HG03039 (cell line): Measurements from ENCODE around the gene FGF2.
"Not testable (repeated sequence)": the region's sequence is repeated elsewhere in the genome, so short reads cannot be mapped to it uniquely, and the experiment has no call there.

Experiments
- ATAC-seq: cut with Tn5 transposase; IDR thresholded peaks from one replicate; pipeline ENCODE4 v1.9.1; 2021; ENCODE audit warnings: mild to moderate bottlenecking, moderate library complexity; ENCODE audit not compliant: unreplicated experiment

FGF2 gene

GRCh38 chr4:122844391-122844790 lies 17.8 kb downstream of the FGF2 start:
- not testable (repeated sequence) for ATAC-seq

DNA sequence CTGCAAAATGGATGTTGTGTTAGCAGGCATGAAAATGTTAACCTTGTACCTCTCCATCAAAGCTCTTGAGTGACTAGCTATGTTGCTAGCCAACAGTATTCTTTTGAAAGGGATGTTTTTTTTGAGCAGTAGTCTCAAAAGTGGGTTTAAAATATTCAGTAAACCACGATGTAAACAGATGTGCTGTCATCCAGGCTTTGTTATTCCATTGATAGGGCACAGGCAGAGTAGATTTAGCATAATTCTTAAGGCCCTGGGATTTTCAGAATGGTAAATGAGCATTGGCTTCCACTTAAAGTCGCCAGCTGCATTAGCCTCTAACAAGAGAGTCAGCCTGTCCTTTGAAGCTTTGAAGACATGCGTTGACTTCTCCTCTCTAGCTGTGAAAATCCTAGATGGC lies 18.4 kb downstream of the FGF2 start:
- no peak for ATAC-seq

DNA sequence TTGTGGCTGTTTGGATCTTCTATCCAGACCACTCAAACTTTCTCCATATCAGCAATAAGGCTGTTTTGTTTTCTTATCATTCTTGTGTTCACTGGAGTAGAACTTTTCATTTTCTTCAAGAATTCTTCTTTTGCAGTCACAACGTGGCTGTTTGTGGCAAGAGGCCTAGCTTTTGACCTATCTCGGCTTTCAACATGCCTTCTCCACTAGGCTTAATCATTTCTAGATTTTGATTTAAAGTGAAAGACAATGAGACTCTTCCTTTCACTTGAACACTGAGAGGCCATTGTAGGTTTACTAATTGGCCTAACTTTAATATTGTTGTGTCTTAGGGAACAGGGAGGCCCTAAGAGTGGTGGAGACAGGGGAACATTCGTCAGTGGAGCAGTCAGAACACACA lies 19.1 kb downstream of the FGF2 start:
- ATAC-seq = no peak

- ATAC-seq = no peak
These were observed 21.3 kb downstream of the FGF2 start for GRCh38 chr4:122847931-122848330.

DNA sequence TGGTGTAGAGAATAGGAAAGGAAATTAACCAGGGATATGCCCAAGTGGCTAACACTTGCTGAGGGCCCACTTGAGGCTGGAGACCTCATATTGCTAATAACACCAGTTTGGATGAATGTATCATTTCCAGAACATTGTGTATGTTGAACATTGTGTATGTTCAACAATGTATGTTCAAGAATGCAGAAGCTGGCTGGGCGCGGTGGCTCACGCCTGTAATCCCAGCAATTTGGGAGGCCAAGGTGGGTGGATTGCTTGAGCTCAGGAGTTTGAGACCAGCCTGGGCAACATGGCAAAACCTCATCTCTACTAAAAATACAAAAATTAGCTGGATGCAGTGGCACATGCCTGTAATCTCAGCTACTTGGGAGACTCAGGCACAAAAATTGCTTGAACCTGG lies 23.2 kb downstream of the FGF2 start:
- ATAC-seq = not testable (repeated sequence)

- no peak for ATAC-seq
These were observed 24.9 kb downstream of the FGF2 start for GRCh38 chr4:122851568-122851967.

GRCh38 chr4:122854447-122855352 lies 28.1 kb downstream of the FGF2 start:
- no peak for ATAC-seq

DNA sequence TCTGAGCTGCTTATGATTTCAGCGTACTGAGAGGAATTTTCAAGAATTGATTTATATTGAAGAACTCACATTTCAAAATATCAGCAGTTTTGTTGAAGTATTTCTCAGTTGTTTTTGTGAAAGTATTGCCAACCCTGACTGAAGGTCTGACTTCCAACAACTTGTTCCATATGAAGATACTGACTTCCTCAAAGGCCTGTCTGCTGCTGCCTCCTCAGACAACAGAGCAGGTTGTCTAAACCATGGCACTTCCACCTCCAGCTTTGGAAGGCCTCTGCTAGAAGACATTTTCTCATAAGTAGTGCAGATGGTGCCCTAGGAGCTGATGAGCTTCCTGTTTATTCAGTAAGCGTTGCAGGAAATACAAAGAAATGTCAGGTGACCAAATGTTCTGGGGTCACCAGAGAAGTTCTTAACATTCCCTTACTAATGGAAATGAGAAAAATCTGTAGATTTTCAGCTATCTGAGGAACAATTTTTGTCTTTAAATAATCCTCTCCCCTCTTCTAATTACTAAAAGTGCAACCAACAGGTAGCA lies 28.8 kb downstream of the FGF2 start:
- no peak for ATAC-seq

DNA sequence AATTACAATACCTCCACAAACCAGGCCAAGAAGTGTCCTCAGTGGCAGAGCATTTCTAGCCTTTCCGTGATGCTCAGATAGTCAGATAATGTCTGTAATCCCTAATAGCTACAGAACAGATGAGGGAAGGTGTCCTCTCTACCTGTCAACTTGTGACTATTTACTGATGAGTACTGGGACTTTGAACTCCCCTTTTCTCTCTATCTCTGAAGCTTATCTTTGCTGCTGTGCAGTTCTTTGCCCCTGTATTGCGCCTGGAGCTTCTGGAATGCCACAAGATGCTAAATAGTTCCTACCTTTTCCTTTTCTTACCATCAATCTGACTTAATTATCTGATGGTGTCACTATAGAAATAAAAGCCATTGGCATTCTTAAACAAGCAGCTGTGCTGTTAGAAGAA lies 30.5 kb downstream of the FGF2 start:
- no peak for ATAC-seq

DNA sequence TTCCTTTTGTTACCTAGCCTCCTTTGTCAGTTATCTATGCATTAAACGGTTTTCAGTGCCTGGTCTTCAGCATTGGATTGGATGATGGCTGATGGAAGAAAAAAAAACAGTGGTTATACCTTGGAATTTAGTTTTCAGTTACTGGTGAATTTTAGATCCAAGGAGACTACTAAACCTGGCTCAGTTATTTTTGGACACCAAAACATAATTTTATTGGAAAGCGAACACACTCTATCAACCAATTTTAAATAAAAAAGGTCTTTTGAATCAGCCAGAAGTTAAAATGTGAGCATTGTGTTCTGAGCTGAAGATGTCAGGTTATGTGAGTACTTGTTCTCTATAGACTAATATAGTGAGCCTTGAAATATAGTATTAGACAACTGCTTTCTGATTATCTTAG lies 32.1 kb downstream of the FGF2 start:
- no peak for ATAC-seq

DNA sequence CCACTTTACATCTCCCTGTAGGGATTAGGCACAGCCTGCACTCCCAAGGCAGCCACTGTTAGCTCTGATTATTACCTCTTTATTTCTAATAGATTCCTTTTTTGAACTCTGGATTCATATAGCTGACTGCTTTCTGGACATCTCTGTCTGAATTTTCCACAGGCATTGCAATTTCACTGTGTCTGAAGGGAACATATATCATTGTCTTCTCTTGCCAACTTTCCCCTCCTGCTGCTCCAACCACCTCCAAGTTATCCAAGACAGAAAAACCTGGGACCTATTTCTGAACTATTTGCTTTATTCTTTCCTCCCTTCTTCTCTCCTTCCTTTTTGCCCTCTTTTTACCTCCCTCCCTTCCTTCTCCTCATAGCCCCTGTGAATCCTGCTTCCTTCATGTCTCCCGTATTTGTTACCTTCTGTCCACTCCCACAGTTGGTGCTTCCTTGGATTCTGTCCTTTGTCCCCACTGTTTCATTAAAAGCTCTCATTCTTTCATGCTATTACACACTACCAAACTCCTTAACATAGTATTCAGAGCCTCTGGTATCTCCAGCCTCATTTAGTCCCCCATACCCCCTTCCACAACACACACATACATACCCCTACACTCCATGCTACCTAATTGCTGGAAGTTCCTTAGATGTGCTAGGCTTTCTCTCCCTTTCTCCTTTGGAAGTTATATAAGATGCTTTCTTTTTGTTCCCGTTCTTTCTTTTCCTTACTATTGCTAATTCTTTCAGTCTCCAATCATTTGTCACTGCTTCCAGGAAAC lies 34.7 kb downstream of the FGF2 start:
- no peak for ATAC-seq

DNA sequence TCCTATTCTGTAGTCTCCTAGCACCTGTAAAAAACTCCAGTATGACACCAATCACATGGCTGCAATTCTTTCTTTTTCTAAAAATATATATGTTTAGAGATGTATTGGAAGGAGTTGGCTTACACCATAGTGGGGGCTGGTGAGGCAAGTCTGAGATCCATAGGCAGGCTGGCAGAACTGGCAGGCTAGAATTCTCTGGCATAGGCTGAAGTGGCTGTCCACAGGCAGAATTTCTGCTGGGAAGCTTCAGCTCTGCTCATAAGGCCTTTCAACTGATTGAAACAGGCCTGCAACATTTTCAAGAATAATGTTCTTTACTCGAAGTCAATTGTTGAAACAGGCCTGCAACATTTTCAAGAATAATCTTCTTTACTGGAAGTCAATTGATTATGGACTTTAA lies 37.0 kb downstream of the FGF2 start:
- ATAC-seq = no peak

- ATAC-seq = no peak
These were observed 38.8 kb downstream of the FGF2 start for GRCh38 chr4:122865425-122865824.

DNA sequence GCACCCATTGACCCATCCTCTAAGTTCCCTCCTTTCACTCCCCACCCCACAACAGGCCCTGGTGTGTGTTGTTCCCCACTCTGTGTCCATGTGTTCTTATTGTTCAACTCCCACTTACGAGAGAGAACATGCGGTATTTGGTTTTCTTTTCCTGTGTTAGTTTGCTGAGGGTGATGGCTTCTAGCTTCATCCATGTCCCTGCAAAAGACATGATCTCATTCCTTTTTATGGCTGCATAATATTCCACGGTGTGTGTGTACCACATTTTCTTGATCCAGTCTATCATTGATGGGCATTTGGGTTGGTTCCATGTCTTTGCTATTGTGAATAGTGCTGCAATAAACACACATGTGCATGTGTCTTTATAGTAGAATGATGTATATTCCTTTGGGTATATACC lies 41.6 kb downstream of the FGF2 start:
- ATAC-seq = not testable (repeated sequence)

DNA sequence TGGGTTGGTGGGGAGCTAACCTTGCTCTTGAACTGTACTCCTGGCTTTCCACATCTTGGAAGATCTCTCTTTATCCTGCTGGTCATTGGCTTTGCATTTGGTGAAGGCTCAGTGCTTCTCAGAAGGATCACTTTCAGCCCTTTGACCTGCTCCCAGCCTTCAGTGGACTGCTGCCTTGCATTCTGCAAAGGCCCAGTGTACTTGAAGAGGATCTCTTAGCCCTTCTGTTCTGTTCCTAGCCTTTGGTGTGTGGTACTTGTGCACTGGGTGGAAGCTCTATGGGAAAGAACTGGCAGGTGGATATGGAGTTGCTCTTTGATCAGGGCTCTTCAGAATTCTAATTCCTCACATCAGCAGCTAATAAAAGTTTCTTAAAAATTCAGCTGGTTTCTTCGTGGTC lies 46.5 kb downstream of the FGF2 start:
- ATAC-seq = no peak

- ATAC-seq = no peak
These were observed 47.4 kb downstream of the FGF2 start for GRCh38 chr4:122873821-122874593.

GRCh38 chr4:122875949-122876348 lies 49.3 kb downstream of the FGF2 start:
- ATAC-seq = no peak

DNA sequence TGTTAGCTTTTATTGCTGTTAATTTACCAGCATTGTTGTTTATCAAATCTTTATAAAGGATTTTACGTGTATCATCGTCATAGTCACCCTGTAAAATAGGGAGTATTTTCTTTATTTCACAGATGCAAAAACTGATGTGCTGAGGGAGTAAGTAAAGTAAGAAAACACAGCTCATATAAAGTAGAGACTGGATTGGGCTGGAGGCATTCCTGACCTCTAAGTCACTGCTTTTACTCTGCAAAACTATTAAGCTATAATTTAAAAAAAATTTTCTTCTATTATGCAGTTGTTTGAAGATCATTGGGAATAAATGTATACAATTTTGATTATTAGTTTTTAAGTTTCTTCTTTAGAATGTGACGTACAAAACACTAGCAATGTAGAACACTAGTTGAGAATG lies 49.8 kb downstream of the FGF2 start:
- ATAC-seq = no peak

DNA sequence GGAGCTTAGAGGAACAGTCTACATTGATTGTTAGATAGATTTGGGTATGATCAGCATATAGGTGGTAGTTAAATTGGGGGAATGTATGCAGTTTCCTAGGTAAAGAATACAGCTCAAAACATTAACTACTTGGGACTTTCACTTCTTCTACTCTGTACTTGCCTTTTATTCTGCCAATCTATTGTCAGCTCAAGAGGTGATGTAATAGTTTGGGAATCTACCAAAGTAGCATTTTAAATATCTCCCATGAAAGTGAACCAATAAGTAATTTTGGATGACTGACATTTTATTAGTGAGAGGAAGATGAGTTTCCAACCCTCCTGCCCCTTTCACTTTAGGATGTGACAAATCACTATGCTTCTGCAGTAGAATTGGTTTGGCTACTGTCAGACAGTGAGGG lies 52.4 kb downstream of the FGF2 start:
- ATAC-seq = no peak

DNA sequence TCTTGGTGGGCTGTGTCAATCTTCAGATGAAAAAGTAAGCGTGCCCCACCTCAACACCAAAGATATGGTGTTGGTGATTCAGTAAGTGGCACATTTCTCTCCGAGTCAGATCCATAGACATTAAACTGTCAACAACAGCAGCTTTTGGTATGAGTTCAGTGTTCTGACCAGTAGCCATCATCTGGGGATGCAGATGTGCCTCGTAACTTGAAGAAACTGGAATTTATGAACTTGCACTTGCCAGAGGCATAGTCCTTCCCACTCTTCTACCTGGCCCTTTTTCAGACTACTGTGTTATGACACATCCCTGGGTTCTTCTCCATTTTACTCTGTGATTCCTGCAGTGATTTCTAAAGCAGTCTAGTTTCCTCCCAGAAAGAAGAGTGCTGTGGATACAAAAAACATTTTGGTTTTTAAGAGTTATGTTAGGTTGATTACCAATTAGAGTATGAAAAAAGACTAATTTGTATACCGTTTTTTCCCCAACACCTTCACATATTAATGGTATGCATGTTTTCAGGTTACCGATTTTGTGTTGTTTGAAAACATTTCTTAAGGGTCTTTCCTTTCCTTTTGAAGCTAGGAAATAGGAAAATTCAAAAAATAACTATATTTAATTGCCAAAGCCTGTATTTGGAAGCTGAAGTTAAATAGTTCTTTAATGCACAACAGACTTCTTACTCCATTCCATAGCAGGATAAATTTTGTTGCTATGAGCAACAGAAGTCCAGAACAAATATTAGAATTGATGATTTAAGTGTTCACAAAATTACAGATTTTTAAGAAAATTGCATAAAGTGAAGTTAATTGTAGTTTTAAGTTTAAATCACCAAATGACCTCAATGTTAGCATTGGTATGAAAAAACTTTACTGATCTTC lies 56.5 kb downstream of the FGF2 start:
- ATAC-seq = no peak
